NCI-H1417 treated with DMSO at 0.1 percent for 48 hours (cell line): ENCODE data around the gene VIPR2.

ENCODE experiments used
- DNase-seq: peaks from one replicate; lab custom pipeline; 2025; lab: John Stamatoyannopoulos, UW

VIPR2 gene

GRCh38 chr7:159157714-159158113 is 13.0 kb upstream of the VIPR2 start:
- no peak for DNase-seq

DNA sequence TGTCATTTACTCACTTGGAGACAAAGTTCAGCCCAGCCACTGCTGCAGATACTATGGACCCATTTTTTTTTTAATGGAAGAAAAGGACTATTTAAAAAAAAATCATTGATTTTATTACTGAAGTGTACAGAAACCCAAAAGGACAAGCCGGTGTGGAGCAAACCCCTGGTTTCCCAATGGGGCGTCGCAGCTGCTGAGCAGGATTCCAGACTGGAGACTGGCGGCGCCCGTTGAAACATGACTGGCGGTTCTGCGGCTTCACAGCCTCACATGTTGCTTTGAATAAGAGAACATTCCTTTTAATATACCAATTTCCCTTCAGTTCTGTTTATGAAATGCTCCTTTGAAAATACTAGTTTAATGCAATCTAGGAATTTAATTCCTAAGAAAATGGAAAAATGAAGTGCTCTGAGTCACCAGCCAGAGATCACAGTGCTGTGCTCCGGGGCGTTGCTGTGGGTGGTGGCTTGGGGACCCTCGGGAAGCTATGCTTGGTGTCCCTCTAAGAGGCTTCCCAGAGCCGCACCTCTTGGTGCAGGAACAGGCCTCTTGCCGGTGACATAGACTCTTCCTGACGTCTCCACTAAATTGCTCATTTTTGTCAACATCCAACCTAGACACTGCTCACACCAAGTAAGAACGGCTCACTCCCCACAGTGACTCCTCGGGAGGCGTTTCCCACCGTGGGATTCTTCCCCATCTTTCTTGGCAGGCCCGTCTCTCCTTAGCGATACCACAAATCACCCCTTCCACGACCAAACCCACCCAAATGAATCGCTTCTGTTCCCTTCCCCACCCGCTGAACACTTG is 12.0 kb upstream of the VIPR2 start:
- DNase-seq, result no peak

DNA sequence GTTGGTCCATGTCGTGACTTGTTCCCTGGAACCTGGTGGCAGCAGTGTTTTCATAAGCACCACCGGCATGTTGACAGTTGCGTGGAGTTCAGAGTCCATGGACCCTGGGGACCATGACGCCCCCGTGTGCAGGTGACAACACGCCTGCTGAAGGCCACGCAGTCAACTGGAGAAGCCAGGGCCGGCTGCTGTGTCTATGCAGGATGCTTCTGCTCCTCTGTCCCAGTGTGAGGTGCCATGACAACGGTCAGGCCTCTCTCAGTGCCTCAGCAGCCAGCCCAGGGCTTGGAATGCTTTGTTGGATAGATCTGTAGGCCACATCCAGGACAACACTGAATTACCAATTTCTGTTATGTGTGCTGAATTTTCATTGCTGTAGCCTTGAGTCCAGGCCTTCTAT is 10.7 kb upstream of the VIPR2 start:
- no peak for DNase-seq

GRCh38 chr7:159154243-159154642 is 9.6 kb upstream of the VIPR2 start:
- no peak for DNase-seq

DNA sequence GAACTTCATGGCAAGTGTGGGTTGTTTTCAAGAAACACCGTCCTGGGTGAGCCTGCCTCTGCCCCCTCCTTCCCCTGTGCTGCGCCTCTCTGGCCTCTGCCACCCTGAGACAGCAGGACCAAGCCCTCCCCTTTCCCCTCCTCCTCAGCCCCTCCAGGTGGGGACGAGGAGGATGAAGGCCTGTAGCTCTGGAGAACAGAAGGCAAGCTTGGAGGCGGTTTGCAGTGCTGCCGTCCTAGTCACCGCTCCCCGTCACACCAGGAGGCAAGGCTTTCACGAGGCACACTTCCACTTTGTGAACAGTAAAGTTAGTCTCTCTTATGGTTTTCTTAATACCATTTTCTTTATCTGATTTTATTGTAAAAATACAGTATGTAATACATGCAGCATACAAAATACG is 8.8 kb upstream of the VIPR2 start:
- DNase-seq, result no peak

- DNase-seq, result no peak
These were observed 8.1 kb upstream of the VIPR2 start for GRCh38 chr7:159152816-159153215.

- DNase-seq, result no peak
These were observed 6.6 kb upstream of the VIPR2 start for GRCh38 chr7:159151231-159151630.

- no peak for DNase-seq
These were observed 4.8 kb upstream of the VIPR2 start for GRCh38 chr7:159149488-159149887.

GRCh38 chr7:159148430-159149395 is 4.0 kb upstream of the VIPR2 start:
- no peak for DNase-seq

DNA sequence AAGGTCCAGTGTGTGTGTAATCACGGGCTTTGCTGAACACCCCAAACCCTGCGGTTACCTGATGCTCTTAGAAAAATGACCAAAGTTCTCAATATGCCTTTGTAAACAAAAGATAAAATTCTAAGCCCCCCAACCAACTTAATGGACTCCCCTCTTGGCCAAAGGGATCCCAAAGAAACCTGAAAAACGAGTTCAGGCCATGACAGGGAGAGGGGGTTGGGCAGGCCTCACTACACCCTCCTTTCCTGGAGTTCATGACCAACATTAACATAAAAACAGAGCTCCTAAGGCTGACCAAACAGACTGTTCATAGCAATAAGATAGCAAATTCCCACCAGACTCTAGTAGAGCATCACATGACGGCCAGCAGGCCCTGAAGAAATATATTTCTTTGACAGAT is 3.0 kb upstream of the VIPR2 start:
- DNase-seq, result no peak

- DNase-seq, result no peak
These were observed 2.6 kb upstream of the VIPR2 start for GRCh38 chr7:159147246-159147645.

DNA sequence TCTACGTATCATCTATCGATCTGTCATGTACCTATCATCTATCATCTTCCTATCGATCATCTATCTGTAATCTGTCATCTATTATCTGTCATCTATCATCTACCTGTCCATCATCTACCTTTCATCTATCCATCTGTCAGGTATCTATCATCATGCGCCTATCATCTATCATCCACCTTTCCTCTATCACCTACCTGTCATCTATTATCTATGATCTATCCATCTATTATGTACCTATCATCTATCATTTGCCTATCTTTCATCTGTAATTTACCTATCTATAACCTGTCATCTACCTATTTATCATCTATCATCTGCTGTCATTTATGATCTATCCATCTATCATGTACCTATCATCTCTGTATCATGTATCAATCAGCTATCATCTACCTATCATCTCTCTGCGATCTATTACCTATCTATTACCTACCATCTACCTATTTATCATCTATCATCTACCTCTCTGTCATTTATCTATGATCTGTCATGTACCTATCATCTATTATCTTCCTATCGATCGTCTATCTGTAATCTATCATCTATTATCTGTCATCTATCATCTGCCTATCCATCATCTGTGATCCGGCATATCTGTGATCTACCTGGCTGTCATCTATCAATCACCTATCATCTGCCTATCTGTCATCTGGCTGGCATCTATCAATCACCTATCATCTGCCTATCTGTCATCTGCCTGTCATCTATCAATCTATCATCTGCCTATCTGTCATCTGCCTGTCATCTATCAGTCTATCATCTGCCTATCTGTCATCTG is 1.6 kb upstream of the VIPR2 start:
- no peak for DNase-seq

DNA sequence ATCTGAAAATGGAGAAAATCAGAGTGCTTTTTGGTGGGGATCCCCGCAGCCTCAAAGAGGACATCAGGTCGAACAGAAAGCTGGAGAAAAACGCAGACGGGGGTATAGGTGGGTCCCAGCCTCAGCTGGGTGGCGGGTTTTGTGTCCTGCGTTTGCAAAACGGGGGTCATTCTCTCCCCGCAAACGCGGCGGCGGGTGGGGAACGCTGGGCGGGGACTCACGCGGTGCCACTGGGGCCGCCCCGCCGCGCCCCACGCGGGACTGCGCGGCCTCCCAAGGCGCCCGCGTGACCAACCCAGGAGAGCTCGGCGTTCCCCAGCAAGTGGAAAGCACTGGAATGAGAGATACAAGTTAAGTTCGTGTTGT is 806 bp upstream of the VIPR2 start:
- DNase-seq, result no peak

GRCh38 chr7:159143780-159144757 is 598 bp downstream of the VIPR2 start:
- no peak for DNase-seq

- no peak for DNase-seq
These were observed 1.9 kb downstream of the VIPR2 start for GRCh38 chr7:159142730-159143129.

DNA sequence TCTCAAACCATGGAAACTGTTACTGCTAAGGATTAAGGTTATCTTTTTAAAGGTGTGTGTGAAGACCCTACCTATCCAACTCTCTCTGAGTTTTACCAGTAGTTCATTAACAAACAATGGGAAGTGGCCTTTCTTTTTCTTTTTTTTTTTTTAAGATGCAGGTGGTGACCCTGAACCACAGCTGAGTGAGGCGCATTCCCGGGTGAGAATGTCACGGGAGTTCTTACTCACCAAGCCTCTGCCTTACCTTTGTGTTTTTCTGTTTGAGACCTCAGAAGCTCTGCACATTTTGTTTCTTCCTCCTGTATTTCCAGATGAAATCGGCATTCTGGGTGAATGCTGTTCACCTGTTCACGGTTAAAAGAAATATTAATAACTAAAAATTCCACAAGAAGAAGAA is 2.5 kb downstream of the VIPR2 start:
- DNase-seq, result no peak

- no peak for DNase-seq
These were observed 3.0 kb downstream of the VIPR2 start for GRCh38 chr7:159141660-159142059.

DNA sequence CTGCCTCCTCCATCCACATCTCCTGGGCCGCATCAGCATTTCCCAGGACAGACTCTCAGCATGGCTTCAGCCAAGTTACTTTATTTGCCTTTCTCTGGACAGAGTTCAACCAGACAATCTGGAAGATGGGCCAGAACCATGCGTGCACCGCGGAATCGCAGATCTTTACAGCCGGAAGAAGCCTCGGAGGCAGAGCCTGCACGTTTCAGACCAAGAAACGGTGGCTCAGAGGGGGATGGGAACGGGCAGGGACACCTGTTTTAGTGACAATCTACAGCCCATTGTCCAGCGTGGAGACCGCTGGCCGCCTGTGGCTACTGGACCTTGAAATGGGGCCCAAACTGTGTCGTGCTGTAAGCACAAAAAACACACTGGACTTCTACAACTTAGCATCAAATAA is 3.5 kb downstream of the VIPR2 start:
- DNase-seq, result no peak

DNA sequence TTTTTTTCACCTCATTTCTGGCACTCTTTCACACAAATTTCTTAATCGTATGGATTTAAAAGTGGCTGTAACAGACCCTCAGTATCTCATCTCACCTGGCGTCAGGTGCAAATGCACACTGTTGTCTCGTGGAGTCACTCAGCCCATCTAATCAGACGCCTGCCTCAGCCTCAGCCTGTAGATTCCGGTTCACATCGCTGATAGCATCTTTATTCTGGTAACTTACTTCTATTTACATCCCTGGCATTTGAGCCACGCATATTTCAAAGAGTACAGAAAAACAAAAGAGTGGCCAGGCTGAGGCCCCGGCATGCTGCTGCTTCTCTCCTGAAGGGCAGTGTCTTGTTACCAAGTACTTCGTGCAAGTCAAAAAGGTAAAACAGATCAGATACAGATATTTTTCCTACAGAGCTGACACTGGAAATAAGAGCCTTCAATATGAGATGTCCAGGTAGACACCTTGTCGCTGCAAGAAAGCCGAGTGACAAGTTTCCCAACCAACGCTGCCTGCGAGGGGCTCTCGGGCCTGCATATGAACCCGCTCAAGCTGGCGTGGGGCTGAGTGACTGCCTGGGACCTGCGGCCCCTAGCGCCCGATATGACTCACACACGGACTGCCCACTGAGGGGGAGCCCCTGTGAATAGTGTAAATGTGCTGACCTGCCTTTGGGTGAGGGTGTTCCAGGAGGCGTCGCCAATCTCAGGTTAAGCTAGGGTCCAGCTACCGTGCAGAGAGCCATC is 4.3 kb downstream of the VIPR2 start:
- no peak for DNase-seq

GRCh38 chr7:159139639-159140038 is 5.0 kb downstream of the VIPR2 start:
- no peak for DNase-seq
